Activated CD4-positive, alpha-beta memory T cell treated with anti-CD3 and anti-CD28 coated beads, Interleukin-2, amount 10 ng/mL, durations not matched to agents 7 days and 5 days (primary cell): Measurements from ENCODE around the gene HBA2. TPM values are rescaled to one million over a fixed set of nuclear protein-coding genes. Genes with fewer than 3 reads are reported as not detected.
"Not testable (repeated sequence)": the region's sequence is repeated elsewhere in the genome, so short reads cannot be mapped to it uniquely, and the experiment has no call there.

Source experiments
- CTCF ChIA-PET: fragments of 350-600 bp; sonication (Branson Sonifier 250); formaldehyde crosslinking; loops from one replicate; lab custom pipeline; 2021; ENCODE audit warnings: antibody characterized with exemption, inconsistent platforms; lab: Charles Lee
- POLR2A ChIA-PET: fragments of 350-600 bp; sonication (Branson Sonifier 250); formaldehyde crosslinking; loops from one replicate; lab custom pipeline; 2021; ENCODE audit warnings: antibody characterized with exemption; lab: Charles Lee
- DNase-seq: peaks from one replicate; pipeline ENCODE4 v3.0.0-alpha.2; 2020
- H3K27ac Mint-ChIP-seq: one replicate; pipeline ENCODE4 v1.8.0; 2021; ENCODE audit warnings: mild to moderate bottlenecking, mixed read lengths
- H3K27me3 Mint-ChIP-seq: one replicate; pipeline ENCODE4 v1.8.0; 2021; ENCODE audit warnings: mixed read lengths
- H3K36me3 Mint-ChIP-seq: one replicate; pipeline ENCODE4 v1.8.0; 2021; ENCODE audit warnings: low read depth, mixed read lengths
- H3K4me1 Mint-ChIP-seq: one replicate; pipeline ENCODE4 v1.8.0; 2021; ENCODE audit warnings: mixed read lengths
- H3K4me3 Mint-ChIP-seq: one replicate; pipeline ENCODE4 v1.8.0; 2021; ENCODE audit warnings: mild to moderate bottlenecking, mixed read lengths
- H3K9me3 Mint-ChIP-seq: one replicate; pipeline ENCODE4 v1.8.0; 2021; ENCODE audit warnings: mixed read lengths
- total RNA-seq, 2 experiments: library from RNA; stranded (reverse); gene quantifications; one replicate each; pipeline ENCODE4 v1.2.3, GENCODE V29; 2021

The HBA2 gene
- total RNA-seq, 2 experiments from 2014 or later, result not detected

DNA sequence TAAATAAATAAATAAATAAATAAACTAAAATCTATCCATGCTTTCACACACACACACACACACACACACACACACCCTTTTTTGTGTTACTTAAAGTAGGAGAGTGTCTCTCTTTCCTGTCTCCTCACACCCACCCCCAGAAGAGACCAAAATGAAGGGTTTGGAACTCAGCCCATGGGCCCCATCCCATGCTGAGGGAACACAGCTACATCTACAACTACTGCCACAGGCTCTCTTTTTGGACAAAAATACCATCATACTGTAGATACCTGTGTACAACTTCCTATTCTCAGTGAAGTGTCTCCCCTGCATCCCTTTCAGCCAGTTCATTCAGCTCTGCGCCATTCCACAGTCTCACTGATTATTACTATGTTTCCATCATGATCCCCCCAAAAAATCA, 1.9 kb upstream of the HBA2 start:
- CTCF ChIA-PET, result interaction anchor here (0.9 kb wide), 2 partner anchors 30 to 64 kb away, joined by 3 to 5 read pairs; partner anchors contain the start of gene FAM234A
- POLR2A ChIA-PET, result no interaction called here
- H3K27me3 Mint-ChIP-seq, result peaks cover 71% of the 10 kb centered on the region
- no peak for DNase-seq
- no peak overlapping the region for H3K27ac Mint-ChIP-seq
- no peaks in the 10 kb centered on the region for H3K36me3 Mint-ChIP-seq
- H3K4me3 Mint-ChIP-seq, result no peak overlapping the region
- H3K9me3 Mint-ChIP-seq, result no peaks in the 10 kb centered on the region
- H3K4me1 Mint-ChIP-seq, result peaks cover 17% of the 10 kb centered on the region

DNA sequence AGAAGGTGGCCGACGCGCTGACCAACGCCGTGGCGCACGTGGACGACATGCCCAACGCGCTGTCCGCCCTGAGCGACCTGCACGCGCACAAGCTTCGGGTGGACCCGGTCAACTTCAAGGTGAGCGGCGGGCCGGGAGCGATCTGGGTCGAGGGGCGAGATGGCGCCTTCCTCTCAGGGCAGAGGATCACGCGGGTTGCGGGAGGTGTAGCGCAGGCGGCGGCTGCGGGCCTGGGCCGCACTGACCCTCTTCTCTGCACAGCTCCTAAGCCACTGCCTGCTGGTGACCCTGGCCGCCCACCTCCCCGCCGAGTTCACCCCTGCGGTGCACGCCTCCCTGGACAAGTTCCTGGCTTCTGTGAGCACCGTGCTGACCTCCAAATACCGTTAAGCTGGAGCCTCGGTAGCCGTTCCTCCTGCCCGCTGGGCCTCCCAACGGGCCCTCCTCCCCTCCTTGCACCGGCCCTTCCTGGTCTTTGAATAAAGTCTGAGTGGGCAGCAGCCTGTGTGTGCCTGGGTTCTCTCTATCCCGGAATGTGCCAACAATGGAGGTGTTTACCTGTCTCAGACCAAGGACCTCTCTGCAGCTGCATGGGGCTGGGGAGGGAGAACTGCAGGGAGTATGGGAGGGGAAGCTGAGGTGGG, 657 bp downstream of the HBA2 start:
- H3K4me1 Mint-ChIP-seq, result peaks cover 15% of the 10 kb centered on the region
- CTCF ChIA-PET, H3K36me3 Mint-ChIP-seq, H3K9me3 Mint-ChIP-seq, H3K4me3 Mint-ChIP-seq, H3K27ac Mint-ChIP-seq, DNase-seq, POLR2A ChIA-PET: not testable (repeated sequence)
- peaks cover 64% of the 10 kb centered on the region for H3K27me3 Mint-ChIP-seq

DNA sequence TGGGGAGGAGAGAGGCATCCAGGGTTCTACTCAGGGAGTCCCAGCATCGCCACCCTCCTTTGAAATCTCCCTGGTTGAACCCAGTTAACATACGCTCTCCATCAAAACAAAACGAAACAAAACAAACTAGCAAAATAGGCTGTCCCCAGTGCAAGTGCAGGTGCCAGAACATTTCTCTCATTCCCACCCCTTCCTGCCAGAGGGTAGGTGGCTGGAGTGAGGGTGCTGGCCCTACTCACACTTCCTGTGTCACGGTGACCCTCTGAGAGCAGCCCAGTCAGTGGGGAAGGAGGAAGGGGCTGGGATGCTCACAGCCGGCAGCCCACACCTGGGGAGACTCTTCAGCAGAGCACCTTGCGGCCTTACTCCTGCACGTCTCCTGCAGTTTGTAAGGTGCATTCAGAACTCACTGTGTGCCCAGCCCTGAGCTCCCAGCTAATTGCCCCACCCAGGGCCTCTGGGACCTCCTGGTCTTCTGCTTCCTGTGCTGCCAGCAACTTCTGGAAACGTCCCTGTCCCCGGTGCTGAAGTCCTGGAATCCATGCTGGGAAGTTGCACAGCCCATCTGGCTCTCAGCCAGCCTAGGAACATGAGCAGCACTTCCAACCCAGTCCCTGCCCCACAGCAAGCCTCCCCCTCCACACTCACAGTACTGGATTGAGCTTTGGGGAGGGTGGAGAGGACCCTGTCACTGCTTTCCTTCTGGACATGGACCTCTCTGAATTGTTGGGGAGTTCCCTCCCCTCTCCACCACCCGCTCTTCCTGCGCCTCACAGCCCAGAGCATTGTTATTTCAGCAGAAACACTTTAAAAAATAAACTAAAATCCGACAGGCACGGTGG, 1.5 kb downstream of the HBA2 start:
- Mint-ChIP-seq H3K4me1 (peaks cover 12% of the 10 kb centered on the region), H3K27me3 (peaks cover 59% of the 10 kb centered on the region)
- CTCF ChIA-PET, result interaction anchor here (0.7 to 1.0 kb wide), 2 partner anchors 67 to 70 kb away, joined by 3 read pairs; no protein-coding TSS in a partner anchor
- H3K9me3 Mint-ChIP-seq, H3K27ac Mint-ChIP-seq, H3K4me3 Mint-ChIP-seq, DNase-seq, POLR2A ChIA-PET, H3K36me3 Mint-ChIP-seq: not testable (repeated sequence)

DNA sequence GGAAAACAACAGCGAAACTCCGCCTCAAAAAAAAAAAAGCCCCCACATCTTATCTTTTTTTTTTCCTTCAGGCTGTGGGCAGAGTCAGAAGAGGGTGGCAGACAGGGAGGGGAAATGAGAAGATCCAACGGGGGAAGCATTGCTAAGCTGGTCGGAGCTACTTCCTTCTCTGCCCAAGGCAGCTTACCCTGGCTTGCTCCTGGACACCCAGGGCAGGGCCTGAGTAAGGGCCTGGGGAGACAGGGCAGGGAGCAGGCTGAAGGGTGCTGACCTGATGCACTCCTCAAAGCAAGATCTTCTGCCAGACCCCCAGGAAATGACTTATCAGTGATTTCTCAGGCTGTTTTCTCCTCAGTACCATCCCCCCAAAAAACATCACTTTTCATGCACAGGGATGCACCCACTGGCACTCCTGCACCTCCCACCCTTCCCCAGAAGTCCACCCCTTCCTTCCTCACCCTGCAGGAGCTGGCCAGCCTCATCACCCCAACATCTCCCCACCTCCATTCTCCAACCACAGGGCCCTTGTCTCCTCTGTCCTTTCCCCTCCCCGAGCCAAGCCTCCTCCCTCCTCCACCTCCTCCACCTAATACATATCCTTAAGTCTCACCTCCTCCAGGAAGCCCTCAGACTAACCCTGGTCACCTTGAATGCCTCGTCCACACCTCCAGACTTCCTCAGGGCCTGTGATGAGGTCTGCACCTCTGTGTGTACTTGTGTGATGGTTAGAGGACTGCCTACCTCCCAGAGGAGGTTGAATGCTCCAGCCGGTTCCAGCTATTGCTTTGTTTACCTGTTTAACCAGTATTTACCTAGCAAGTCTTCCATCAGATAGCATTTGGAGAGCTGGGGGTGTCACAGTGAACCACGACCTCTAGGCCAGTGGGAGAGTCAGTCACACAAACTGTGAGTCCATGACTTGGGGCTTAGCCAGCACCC, 2.6 kb downstream of the HBA2 start:
- Mint-ChIP-seq H3K27ac (no peak overlapping the region), H3K27me3 (peaks cover 58% of the 10 kb centered on the region), H3K9me3 (no peaks in the 10 kb centered on the region), H3K4me1 (peaks cover 14% of the 10 kb centered on the region), H3K36me3 (no peaks in the 10 kb centered on the region), H3K4me3 (no peak overlapping the region)
- DNase-seq, result no peak
- POLR2A ChIA-PET, result interaction anchor here (1.1 kb wide), 1 partner anchor 17 kb away, joined by 3 read pairs; no protein-coding TSS in a partner anchor
- CTCF ChIA-PET, result interaction anchor here (0.7 to 1.0 kb wide), 3 partner anchors 58 to 71 kb away, joined by 3 read pairs; no protein-coding TSS in a partner anchor

DNA sequence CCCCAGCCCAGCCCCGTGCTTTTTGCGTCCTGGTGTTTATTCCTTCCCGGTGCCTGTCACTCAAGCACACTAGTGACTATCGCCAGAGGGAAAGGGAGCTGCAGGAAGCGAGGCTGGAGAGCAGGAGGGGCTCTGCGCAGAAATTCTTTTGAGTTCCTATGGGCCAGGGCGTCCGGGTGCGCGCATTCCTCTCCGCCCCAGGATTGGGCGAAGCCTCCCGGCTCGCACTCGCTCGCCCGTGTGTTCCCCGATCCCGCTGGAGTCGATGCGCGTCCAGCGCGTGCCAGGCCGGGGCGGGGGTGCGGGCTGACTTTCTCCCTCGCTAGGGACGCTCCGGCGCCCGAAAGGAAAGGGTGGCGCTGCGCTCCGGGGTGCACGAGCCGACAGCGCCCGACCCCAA, 3.3 kb downstream of the HBA2 start:
- H3K36me3 Mint-ChIP-seq, H3K27ac Mint-ChIP-seq, H3K9me3 Mint-ChIP-seq, CTCF ChIA-PET, DNase-seq, H3K4me3 Mint-ChIP-seq: not testable (repeated sequence)
- POLR2A ChIA-PET, result interaction anchor here (1.1 kb wide), 1 partner anchor 18 kb away, joined by 3 read pairs; no protein-coding TSS in a partner anchor
- Mint-ChIP-seq H3K4me1 (peaks cover 15% of the 10 kb centered on the region), H3K27me3 (peaks cover 53% of the 10 kb centered on the region)

DNA sequence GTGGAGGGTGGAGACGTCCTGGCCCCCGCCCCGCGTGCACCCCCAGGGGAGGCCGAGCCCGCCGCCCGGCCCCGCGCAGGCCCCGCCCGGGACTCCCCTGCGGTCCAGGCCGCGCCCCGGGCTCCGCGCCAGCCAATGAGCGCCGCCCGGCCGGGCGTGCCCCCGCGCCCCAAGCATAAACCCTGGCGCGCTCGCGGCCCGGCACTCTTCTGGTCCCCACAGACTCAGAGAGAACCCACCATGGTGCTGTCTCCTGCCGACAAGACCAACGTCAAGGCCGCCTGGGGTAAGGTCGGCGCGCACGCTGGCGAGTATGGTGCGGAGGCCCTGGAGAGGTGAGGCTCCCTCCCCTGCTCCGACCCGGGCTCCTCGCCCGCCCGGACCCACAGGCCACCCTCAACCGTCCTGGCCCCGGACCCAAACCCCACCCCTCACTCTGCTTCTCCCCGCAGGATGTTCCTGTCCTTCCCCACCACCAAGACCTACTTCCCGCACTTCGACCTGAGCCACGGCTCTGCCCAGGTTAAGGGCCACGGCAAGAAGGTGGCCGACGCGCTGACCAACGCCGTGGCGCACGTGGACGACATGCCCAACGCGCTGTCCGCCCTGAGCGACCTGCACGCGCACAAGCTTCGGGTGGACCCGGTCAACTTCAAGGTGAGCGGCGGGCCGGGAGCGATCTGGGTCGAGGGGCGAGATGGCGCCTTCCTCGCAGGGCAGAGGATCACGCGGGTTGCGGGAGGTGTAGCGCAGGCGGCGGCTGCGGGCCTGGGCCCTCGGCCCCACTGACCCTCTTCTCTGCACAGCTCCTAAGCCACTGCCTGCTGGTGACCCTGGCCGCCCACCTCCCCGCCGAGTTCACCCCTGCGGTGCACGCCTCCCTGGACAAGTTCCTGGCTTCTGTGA, 4.1 kb downstream of the HBA2 start, which contains the start of gene HBA1:
Gene HBA1, plus strand, starts transcription at position 204 of the 906 bp plus-strand sequence. Its CDS starts 37 bp downstream, at position 241.
- POLR2A ChIA-PET, H3K27ac Mint-ChIP-seq, H3K36me3 Mint-ChIP-seq, CTCF ChIA-PET, H3K9me3 Mint-ChIP-seq, H3K4me3 Mint-ChIP-seq, DNase-seq: not testable (repeated sequence)
- Mint-ChIP-seq H3K27me3 (peaks cover 49% of the 10 kb centered on the region), H3K4me1 (peaks cover 18% of the 10 kb centered on the region)

DNA sequence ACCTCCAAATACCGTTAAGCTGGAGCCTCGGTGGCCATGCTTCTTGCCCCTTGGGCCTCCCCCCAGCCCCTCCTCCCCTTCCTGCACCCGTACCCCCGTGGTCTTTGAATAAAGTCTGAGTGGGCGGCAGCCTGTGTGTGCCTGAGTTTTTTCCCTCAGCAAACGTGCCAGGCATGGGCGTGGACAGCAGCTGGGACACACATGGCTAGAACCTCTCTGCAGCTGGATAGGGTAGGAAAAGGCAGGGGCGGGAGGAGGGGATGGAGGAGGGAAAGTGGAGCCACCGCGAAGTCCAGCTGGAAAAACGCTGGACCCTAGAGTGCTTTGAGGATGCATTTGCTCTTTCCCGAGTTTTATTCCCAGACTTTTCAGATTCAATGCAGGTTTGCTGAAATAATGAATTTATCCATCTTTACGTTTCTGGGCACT, 4.7 kb downstream of the HBA2 start:
- POLR2A ChIA-PET, result interaction anchor here (0.7 kb wide), 1 partner anchor 70 kb away, joined by 3 read pairs; no protein-coding TSS in a partner anchor

DNA sequence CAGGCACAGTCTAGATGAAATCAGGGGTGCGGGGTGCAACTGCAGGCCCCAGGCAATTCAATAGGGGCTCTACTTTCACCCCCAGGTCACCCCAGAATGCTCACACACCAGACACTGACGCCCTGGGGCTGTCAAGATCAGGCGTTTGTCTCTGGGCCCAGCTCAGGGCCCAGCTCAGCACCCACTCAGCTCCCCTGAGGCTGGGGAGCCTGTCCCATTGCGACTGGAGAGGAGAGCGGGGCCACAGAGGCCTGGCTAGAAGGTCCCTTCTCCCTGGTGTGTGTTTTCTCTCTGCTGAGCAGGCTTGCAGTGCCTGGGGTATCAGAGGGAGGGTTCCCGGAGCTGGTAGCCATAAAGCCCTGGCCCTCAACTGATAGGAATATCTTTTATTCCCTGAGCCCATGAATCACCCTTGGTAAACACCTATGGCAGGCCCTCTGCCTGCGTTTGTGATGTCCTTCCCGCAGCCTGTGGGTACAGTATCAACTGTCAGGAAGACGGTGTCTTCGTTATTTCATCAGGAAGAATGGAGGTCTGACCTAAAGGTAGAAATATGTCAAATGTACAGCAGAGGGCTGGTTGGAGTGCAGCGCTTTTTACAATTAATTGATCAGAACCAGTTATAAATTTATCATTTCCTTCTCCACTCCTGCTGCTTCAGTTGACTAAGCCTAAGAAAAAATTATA, 5.4 kb downstream of the HBA2 start:
- H3K27me3 Mint-ChIP-seq, result peaks cover 47% of the 10 kb centered on the region
- peaks cover 18% of the 10 kb centered on the region for H3K4me1 Mint-ChIP-seq
- H3K9me3 Mint-ChIP-seq, result no peaks in the 10 kb centered on the region
- ChIA-PET CTCF (no interaction called here), POLR2A (interaction anchor here (0.7 kb wide), 1 partner anchor 71 kb away, joined by 3 read pairs; no protein-coding TSS in a partner anchor)
- H3K27ac Mint-ChIP-seq, result no peak overlapping the region
- H3K4me3 Mint-ChIP-seq, result no peak overlapping the region
- H3K36me3 Mint-ChIP-seq, result no peaks in the 10 kb centered on the region
- DNase-seq, result no peak

More for the DNA sequence above, 4.7 kb downstream of the HBA2 start:
- CTCF ChIA-PET, result no interaction called here
- H3K27ac Mint-ChIP-seq, result no peak overlapping the region
- H3K36me3 Mint-ChIP-seq, result no peaks in the 10 kb centered on the region
- peaks cover 47% of the 10 kb centered on the region for H3K27me3 Mint-ChIP-seq
- no peaks in the 10 kb centered on the region for H3K9me3 Mint-ChIP-seq
- no peak overlapping the region for H3K4me3 Mint-ChIP-seq
- no peak for DNase-seq
- peaks cover 18% of the 10 kb centered on the region for H3K4me1 Mint-ChIP-seq

DNA sequence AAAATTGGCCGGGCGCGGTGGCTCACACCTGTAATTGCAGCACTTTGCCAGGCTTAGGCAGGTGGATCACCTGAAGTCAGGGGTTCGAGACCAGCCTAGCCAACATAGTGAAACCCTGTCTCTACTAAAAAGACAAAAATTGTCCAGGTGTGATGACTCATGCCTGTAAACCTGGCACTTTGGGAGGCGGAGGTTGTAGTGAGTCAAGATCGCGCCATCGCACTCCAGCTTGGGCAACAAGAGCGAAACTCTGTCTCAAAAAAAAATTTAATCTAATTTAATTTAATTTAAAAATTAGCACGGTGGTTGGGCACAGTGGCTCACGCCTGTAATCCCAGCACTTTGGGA, 6.0 kb downstream of the HBA2 start:
- no peaks in the 10 kb centered on the region for H3K9me3 Mint-ChIP-seq
- peaks cover 43% of the 10 kb centered on the region for H3K27me3 Mint-ChIP-seq
- DNase-seq, result no peak
- POLR2A ChIA-PET, result no interaction called here
- peaks cover 14% of the 10 kb centered on the region for H3K4me1 Mint-ChIP-seq
- H3K27ac Mint-ChIP-seq, result no peak overlapping the region
- H3K36me3 Mint-ChIP-seq, result no peaks in the 10 kb centered on the region
- CTCF ChIA-PET, result no interaction called here
- H3K4me3 Mint-ChIP-seq, result no peak overlapping the region

DNA sequence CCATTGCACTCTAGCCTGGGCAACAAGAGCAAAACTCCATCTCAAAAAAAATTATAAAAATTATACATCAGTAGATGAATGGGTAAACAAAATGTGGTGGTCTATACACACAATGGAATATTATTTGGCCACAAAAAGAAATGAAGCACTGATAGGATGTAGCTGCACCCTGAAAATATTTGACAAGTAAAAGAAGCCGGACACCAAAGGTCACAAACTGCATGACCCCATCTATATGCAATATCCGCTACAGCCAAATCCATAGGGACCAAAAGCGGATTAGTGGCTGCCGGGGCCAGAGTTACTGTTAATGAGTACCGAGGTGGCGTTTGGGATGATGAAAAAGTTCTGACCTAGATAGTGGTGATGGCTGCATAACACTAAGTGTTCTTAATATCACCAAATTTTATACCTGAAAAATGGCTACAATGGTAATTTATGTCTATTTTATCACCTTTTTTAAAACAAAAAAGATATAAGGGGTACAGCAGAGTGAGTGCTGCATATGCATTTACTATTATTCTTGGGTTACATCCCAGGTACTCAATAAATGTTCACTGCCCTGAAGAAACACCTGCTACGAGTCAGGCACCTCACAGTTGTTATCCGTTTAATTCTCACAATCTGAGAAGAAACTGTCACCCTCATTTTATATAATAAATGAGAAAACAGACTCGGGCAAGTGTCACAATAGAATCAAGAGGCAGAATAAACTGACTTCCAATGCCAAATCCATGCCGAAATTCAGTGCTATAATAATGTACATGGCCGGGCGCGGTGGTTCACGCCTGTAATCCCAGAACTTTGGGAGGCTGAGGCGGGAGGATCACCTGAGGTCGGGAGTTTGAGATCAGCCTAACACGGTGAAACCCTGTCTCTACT, 6.8 kb downstream of the HBA2 start:
- Mint-ChIP-seq H3K4me3 (no peak overlapping the region), H3K4me1 (peaks cover 13% of the 10 kb centered on the region), H3K36me3 (no peaks in the 10 kb centered on the region), H3K27me3 (peaks cover 37% of the 10 kb centered on the region), H3K27ac (no peak overlapping the region), H3K9me3 (no peaks in the 10 kb centered on the region)
- ChIA-PET CTCF (interaction anchor here (3.9 kb wide), 1 partner anchor 73 kb away, joined by 24 read pairs; no protein-coding TSS in a partner anchor), POLR2A (interaction anchor here (1.2 kb wide), 1 partner anchor 49 kb away, joined by 3 read pairs; no protein-coding TSS in a partner anchor)
- DNase-seq, result no peak
